ENCODE measurements around the gene DACH1. TPM values are rescaled to one million over a fixed set of nuclear protein-coding genes. Genes with fewer than 3 reads are reported as not detected.

DACH1 gene
- total and polyA plus RNA-seq, 2 donors (not counting 3 experiments of a cell fraction or from before 2014, with no cell fraction given), result 8.6 to 28.3 TPM

- Histone ChIP-seq H3K4me2 (ENCODE audit: insufficient read depth, low read length) (no peak overlapping the region), H3K9ac (replicated peaks; ENCODE audit: extremely low read depth, insufficient read depth, low read length) (no peak overlapping the region), H3K27me3 (ENCODE audit: control insufficient read depth in 2 of 2, insufficient read depth in 2 of 2, low read length in 2 of 2) (no peaks in the 10 kb centered on the region), H3K79me2 (ENCODE audit: control insufficient read depth, insufficient read depth, low read length) (no peaks in the 10 kb centered on the region), H3K4me1 (ENCODE audit: control insufficient read depth, extremely low read depth, insufficient read depth, low read length) (no peaks in the 10 kb centered on the region), H2AFZ (ENCODE audit: low read depth, low read length) (no peak overlapping the region), H3K9me1 (replicated peaks; ENCODE audit: control insufficient read depth, extremely low read depth, insufficient read depth, low read length) (no peaks in the 10 kb centered on the region), H4K20me1 (replicated peaks; ENCODE audit: control insufficient read depth, extremely low read depth, insufficient read depth, low read length) (no peaks in the 10 kb centered on the region), H3K9me3 (replicated peaks; ENCODE audit: control insufficient read depth, insufficient read depth, low read length) (no peaks in the 10 kb centered on the region), H3K27ac (ENCODE audit: insufficient read depth, low read depth, low read length) (no peak overlapping the region), H3K4me3 (replicated peaks in 1 of 3; ENCODE audit: insufficient read depth in 1 of 3, low read depth in 1 of 3, low read length in 3 of 3) (no peak overlapping the region), H3K36me3 (ENCODE audit: control insufficient read depth in 2 of 2, extremely low read depth in 1 of 2, insufficient read depth in 2 of 2, low read length in 2 of 2) (no peaks in the 10 kb centered on the region)
- FAIRE-seq (no peak), DNase-seq (ENCODE audit: low read depth, low spot score) (no peak)
- intact Hi-C loops (cut with micrococcal nuclease), result no loop called here
- POLR2A ChIA-PET, result no interaction called here
- BruUV-seq (replicated peaks), result no TSS peak
- no peak for TF ChIP-seq CTCF (IDR thresholded peaks at IDR 0.05; ENCODE audit: extremely low read depth in 1 of 2, insufficient read depth in 1 of 2, low read depth in 1 of 2, low read length in 2 of 2)
- no peak for TF ChIP-seq JUN (IDR thresholded peaks at IDR 0.05; ENCODE audit: borderline replicate concordance, insufficient read depth, insufficient read length, low read depth)
- TF ChIP-seq POLR2A (IDR thresholded peaks at IDR 0.05; ENCODE audit: low read depth, low read length), result no peak
- TF ChIP-seq GATA2 (IDR thresholded peaks at IDR 0.05; ENCODE audit: insufficient read depth, insufficient read length, low read depth, low read length), result no peak
- TF ChIP-seq POLR2AphosphoS5 (IDR thresholded peaks at IDR 0.05; ENCODE audit: insufficient read depth, low read depth, low read length), result no peak
- TF ChIP-seq FOS (IDR thresholded peaks at IDR 0.05; ENCODE audit: borderline replicate concordance, insufficient read depth, low read length), result no peak
- no peak for TF ChIP-seq MYC (IDR thresholded peaks at IDR 0.05; ENCODE audit: low read depth, low read length)
- TF ChIP-seq, protein P1, sequence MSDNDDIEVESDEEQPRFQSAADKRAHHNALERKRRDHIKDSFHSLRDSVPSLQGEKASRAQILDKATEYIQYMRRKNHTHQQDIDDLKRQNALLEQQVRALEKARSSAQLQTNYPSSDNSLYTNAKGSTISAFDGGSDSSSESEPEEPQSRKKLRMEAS (IDR thresholded peaks at IDR 0.05; ENCODE audit: insufficient read depth, insufficient read length), result no peak
- CTCF ChIA-PET, result interaction anchor here (0.6 kb wide), 1 partner anchor 270 kb away, joined by 4 read pairs; no protein-coding TSS in a partner anchor
- dilution Hi-C loops (cut with MboI; ENCODE audit: extremely low pct_ligation_motif_present, low sequenced_read_pairs), result no loop called here
Observed at GRCh38 chr13:71798707-71799106, 68.3 kb downstream of the DACH1 start.

Measured in endothelial cell of umbilical vein (primary cell).